ENCODE results near the gene SFTPD.

The SFTPD gene

GRCh38 chr10:79933961-79934360 is 14.9 kb downstream of the SFTPD start:
- H3K27me3 ChIP-seq (ENCODE audit: insufficient read depth, low read length) = peaks cover 17% of the 10 kb centered on the region
- no peaks in the 10 kb centered on the region for H3K9me3 ChIP-seq (ENCODE audit: insufficient read depth, low read depth, low read length)
- H3K4me1 ChIP-seq (ENCODE audit: insufficient read depth, low read length) = no peaks in the 10 kb centered on the region
- no peaks in the 10 kb centered on the region for H3K36me3 ChIP-seq (ENCODE audit: insufficient read depth, low read length)
- no peak overlapping the region for H3K4me3 ChIP-seq (ENCODE audit: low read length)
- no peak overlapping the region for H3K9ac ChIP-seq (ENCODE audit: low read depth, low read length)
- 82% methylated on average over 3 of the region's 3 CpGs for WGBS
- no peak overlapping the region for H3K27ac ChIP-seq (ENCODE audit: low read depth, low read length)

- no peak overlapping the region for H3K27ac ChIP-seq (ENCODE audit: low read depth, low read length)
Observed at GRCh38 chr10:79932841-79933379, 16.0 kb downstream of the SFTPD start.

GRCh38 chr10:79932307-79932706 is 16.6 kb downstream of the SFTPD start:
- no peaks in the 10 kb centered on the region for H3K36me3 ChIP-seq (ENCODE audit: insufficient read depth, low read length)
- peaks cover 17% of the 10 kb centered on the region for H3K27me3 ChIP-seq (ENCODE audit: insufficient read depth, low read length)
- WGBS = 82% methylated on average over 1 of the region's 1 CpG
- H3K9ac ChIP-seq (ENCODE audit: low read depth, low read length) = no peak overlapping the region
- H3K4me1 ChIP-seq (ENCODE audit: insufficient read depth, low read length) = no peaks in the 10 kb centered on the region
- H3K4me3 ChIP-seq (ENCODE audit: low read length) = no peak overlapping the region
- no peak overlapping the region for H3K27ac ChIP-seq (ENCODE audit: low read depth, low read length)
- no peaks in the 10 kb centered on the region for H3K9me3 ChIP-seq (ENCODE audit: insufficient read depth, low read depth, low read length)

More at GRCh38 chr10:79932841-79933379, 16.0 kb downstream of the SFTPD start:
- 86% methylated on average over 4 of the region's 4 CpGs for WGBS
- Histone ChIP-seq H3K9ac (ENCODE audit: low read depth, low read length) (no peak overlapping the region), H3K4me3 (ENCODE audit: low read length) (no peak overlapping the region), H3K9me3 (ENCODE audit: insufficient read depth, low read depth, low read length) (no peaks in the 10 kb centered on the region), H3K4me1 (ENCODE audit: insufficient read depth, low read length) (no peaks in the 10 kb centered on the region), H3K36me3 (ENCODE audit: insufficient read depth, low read length) (no peaks in the 10 kb centered on the region), H3K27me3 (ENCODE audit: insufficient read depth, low read length) (peaks cover 17% of the 10 kb centered on the region)

- peaks cover 17% of the 10 kb centered on the region for H3K27me3 ChIP-seq (ENCODE audit: insufficient read depth, low read length)
- no peak overlapping the region for H3K4me3 ChIP-seq (ENCODE audit: low read length)
- H3K4me1 ChIP-seq (ENCODE audit: insufficient read depth, low read length) = no peaks in the 10 kb centered on the region
- H3K9me3 ChIP-seq (ENCODE audit: insufficient read depth, low read depth, low read length) = no peaks in the 10 kb centered on the region
- H3K36me3 ChIP-seq (ENCODE audit: insufficient read depth, low read length) = no peaks in the 10 kb centered on the region
- WGBS = 91% methylated on average over 2 of the region's 2 CpGs
- no peak overlapping the region for H3K27ac ChIP-seq (ENCODE audit: low read depth, low read length)
- no peak overlapping the region for H3K9ac ChIP-seq (ENCODE audit: low read depth, low read length)
Observed at GRCh38 chr10:79930751-79931150, 18.2 kb downstream of the SFTPD start.

GRCh38 chr10:79930267-79930666 is 18.6 kb downstream of the SFTPD start:
- no peaks in the 10 kb centered on the region for H3K9me3 ChIP-seq (ENCODE audit: insufficient read depth, low read depth, low read length)
- H3K27me3 ChIP-seq (ENCODE audit: insufficient read depth, low read length) = peaks cover 17% of the 10 kb centered on the region
- no peaks in the 10 kb centered on the region for H3K4me1 ChIP-seq (ENCODE audit: insufficient read depth, low read length)
- no peak overlapping the region for H3K27ac ChIP-seq (ENCODE audit: low read depth, low read length)
- no peak overlapping the region for H3K4me3 ChIP-seq (ENCODE audit: low read length)
- 91% methylated on average over 3 of the region's 4 CpGs for WGBS
- no peak overlapping the region for H3K9ac ChIP-seq (ENCODE audit: low read depth, low read length)
- no peaks in the 10 kb centered on the region for H3K36me3 ChIP-seq (ENCODE audit: insufficient read depth, low read length)

GRCh38 chr10:79929409-79929904 is 19.4 kb downstream of the SFTPD start:
- H3K9ac ChIP-seq (ENCODE audit: low read depth, low read length) = no peak overlapping the region
- no peak overlapping the region for H3K27ac ChIP-seq (ENCODE audit: low read depth, low read length)
- H3K9me3 ChIP-seq (ENCODE audit: insufficient read depth, low read depth, low read length) = no peaks in the 10 kb centered on the region
- H3K4me3 ChIP-seq (ENCODE audit: low read length) = no peak overlapping the region; the same call in 1 of the 2 replicates
- WGBS = 34% methylated on average over 14 of the region's 14 CpGs
- no peaks in the 10 kb centered on the region for H3K4me1 ChIP-seq (ENCODE audit: insufficient read depth, low read length)
- H3K36me3 ChIP-seq (ENCODE audit: insufficient read depth, low read length) = no peaks in the 10 kb centered on the region
- H3K27me3 ChIP-seq (ENCODE audit: insufficient read depth, low read length) = peaks cover 17% of the 10 kb centered on the region

- H3K36me3 ChIP-seq (ENCODE audit: insufficient read depth, low read length) = no peaks in the 10 kb centered on the region
- no peaks in the 10 kb centered on the region for H3K4me1 ChIP-seq (ENCODE audit: insufficient read depth, low read length)
- WGBS = 81% methylated on average over 7 of the region's 7 CpGs
- H3K27me3 ChIP-seq (ENCODE audit: insufficient read depth, low read length) = peaks cover 17% of the 10 kb centered on the region
- H3K9ac ChIP-seq (ENCODE audit: low read depth, low read length) = no peak overlapping the region
- no peak overlapping the region for H3K4me3 ChIP-seq (ENCODE audit: low read length)
- no peaks in the 10 kb centered on the region for H3K9me3 ChIP-seq (ENCODE audit: insufficient read depth, low read depth, low read length)
- H3K27ac ChIP-seq (ENCODE audit: low read depth, low read length) = no peak overlapping the region
Observed at GRCh38 chr10:79928028-79928583, 20.8 kb downstream of the SFTPD start.

GRCh38 chr10:79927111-79927828 is 21.6 kb downstream of the SFTPD start:
- no peak overlapping the region for H3K27ac ChIP-seq (ENCODE audit: low read depth, low read length)
- H3K36me3 ChIP-seq (ENCODE audit: insufficient read depth, low read length) = no peaks in the 10 kb centered on the region
- H3K4me1 ChIP-seq (ENCODE audit: insufficient read depth, low read length) = no peaks in the 10 kb centered on the region
- no peak overlapping the region for H3K9ac ChIP-seq (ENCODE audit: low read depth, low read length)
- no peaks in the 10 kb centered on the region for H3K9me3 ChIP-seq (ENCODE audit: insufficient read depth, low read depth, low read length)
- WGBS = 91% methylated on average over 3 of the region's 3 CpGs
- H3K27me3 ChIP-seq (ENCODE audit: insufficient read depth, low read length) = peaks cover 17% of the 10 kb centered on the region
- no peak overlapping the region for H3K4me3 ChIP-seq (ENCODE audit: low read length)

GRCh38 chr10:79926037-79926436 is 22.9 kb downstream of the SFTPD start:
- Histone ChIP-seq H3K27ac (ENCODE audit: low read depth, low read length) (no peak overlapping the region), H3K4me3 (ENCODE audit: low read length) (no peak overlapping the region), H3K36me3 (ENCODE audit: insufficient read depth, low read length) (no peaks in the 10 kb centered on the region), H3K4me1 (ENCODE audit: insufficient read depth, low read length) (no peaks in the 10 kb centered on the region), H3K27me3 (ENCODE audit: insufficient read depth, low read length) (peaks cover 14% of the 10 kb centered on the region), H3K9ac (ENCODE audit: low read depth, low read length) (no peak overlapping the region), H3K9me3 (ENCODE audit: insufficient read depth, low read depth, low read length) (no peaks in the 10 kb centered on the region)
- 82% methylated on average over 7 of the region's 7 CpGs for WGBS

GRCh38 chr10:79925614-79926013 is 23.3 kb downstream of the SFTPD start:
- H3K4me3 ChIP-seq (ENCODE audit: low read length) = no peak overlapping the region
- no peak overlapping the region for H3K9ac ChIP-seq (ENCODE audit: low read depth, low read length)
- 74% methylated on average over 3 of the region's 3 CpGs for WGBS
- H3K27ac ChIP-seq (ENCODE audit: low read depth, low read length) = no peak overlapping the region
- no peaks in the 10 kb centered on the region for H3K36me3 ChIP-seq (ENCODE audit: insufficient read depth, low read length)
- H3K27me3 ChIP-seq (ENCODE audit: insufficient read depth, low read length) = peaks cover 11% of the 10 kb centered on the region
- no peaks in the 10 kb centered on the region for H3K4me1 ChIP-seq (ENCODE audit: insufficient read depth, low read length)
- no peaks in the 10 kb centered on the region for H3K9me3 ChIP-seq (ENCODE audit: insufficient read depth, low read depth, low read length)

GRCh38 chr10:79923669-79924068 is 25.2 kb downstream of the SFTPD start:
- H3K27me3 ChIP-seq (ENCODE audit: insufficient read depth, low read length) = no peaks in the 10 kb centered on the region
- no peak overlapping the region for H3K9ac ChIP-seq (ENCODE audit: low read depth, low read length)
- H3K4me1 ChIP-seq (ENCODE audit: insufficient read depth, low read length) = no peaks in the 10 kb centered on the region
- no peak overlapping the region for H3K27ac ChIP-seq (ENCODE audit: low read depth, low read length)
- no peaks in the 10 kb centered on the region for H3K9me3 ChIP-seq (ENCODE audit: insufficient read depth, low read depth, low read length)
- no peaks in the 10 kb centered on the region for H3K36me3 ChIP-seq (ENCODE audit: insufficient read depth, low read length)
- H3K4me3 ChIP-seq (ENCODE audit: low read length) = no peak overlapping the region
- WGBS = 95% methylated on average over 8 of the region's 8 CpGs
